ENCODE results near the gene BSG.
"Not testable (repeated sequence)": the region's sequence is repeated elsewhere in the genome, so short reads cannot be mapped to it uniquely, and the experiment has no call there.

GRCh38 chr19:629515-629914, 57.1 kb downstream of the BSG start:
- TF ChIP-seq CTCF (IDR thresholded peaks at IDR 0.05 in 4 of 5, conservative IDR thresholded peaks at IDR 0.05 in 1 of 5); POLR2A (IDR thresholded peaks at IDR 0.05): not testable (repeated sequence)
